Measurements from ENCODE around the gene CPT1B.
"Not testable (repeated sequence)": the region's sequence is repeated elsewhere in the genome, so short reads cannot be mapped to it uniquely, and the experiment has no call there.

Gene CPT1B

DNA sequence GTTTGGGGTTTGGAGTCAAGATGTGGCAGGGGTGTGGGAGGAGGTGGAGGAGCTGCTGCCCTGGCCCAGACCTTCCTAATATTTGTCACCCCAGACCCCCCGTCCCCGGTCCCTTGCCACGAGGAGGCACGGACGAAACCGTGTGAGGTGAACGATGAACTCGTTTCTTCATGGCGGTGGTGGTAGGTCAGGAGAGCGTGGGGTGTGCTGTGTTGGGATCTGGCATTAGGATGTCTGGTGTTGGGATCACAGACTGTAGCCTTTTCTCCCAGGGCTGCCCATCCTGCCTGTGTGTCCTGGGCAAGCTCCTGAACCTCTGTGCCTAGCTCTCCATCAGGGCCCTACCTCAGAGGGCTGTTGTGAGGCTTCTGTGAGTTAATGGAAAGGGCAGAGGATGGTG lies 30.8 kb upstream of the CPT1B start:
- no peak for DNase-seq

DNA sequence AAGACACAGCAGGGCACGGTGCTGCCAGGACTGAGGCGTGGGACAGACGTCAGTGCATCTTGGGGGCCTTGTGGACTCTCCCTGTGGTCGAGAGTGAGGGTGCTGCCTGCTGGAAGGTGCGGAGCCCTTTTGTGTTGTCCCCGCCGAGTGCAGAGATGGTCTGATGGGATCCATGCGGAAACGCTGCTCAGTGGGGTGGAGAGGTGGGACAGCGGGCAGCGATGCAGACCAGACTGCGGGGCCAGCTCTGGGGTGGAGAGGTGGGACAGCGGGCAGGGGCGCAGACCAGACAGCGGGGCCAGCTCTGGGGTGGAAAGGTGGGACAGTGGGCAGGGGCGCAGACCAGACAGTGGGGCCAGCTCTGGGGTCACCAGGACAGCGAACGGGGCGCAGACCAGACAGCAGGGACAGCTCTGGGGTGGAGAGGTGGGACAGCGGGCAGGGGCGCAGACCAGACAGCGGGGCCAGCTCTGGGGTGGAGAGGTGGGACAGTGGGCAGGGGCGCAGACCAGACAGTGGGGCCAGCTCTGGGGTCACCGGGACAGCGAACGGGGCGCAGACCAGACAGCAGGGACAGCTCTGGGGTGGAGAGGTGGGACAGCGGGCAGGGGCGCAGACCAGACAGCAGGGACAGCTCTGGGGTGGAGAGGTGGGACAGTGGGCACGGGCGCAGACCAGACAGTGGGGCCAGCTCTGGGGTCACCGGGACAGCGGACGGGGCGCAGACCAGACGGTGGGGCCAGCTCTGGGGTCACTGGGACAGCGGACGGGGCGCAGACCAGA lies 30.0 kb upstream of the CPT1B start:
- not testable (repeated sequence) for DNase-seq

GRCh38 chr22:50607659-50608020 lies 29.4 kb upstream of the CPT1B start:
- DNase-seq, result no peak

DNA sequence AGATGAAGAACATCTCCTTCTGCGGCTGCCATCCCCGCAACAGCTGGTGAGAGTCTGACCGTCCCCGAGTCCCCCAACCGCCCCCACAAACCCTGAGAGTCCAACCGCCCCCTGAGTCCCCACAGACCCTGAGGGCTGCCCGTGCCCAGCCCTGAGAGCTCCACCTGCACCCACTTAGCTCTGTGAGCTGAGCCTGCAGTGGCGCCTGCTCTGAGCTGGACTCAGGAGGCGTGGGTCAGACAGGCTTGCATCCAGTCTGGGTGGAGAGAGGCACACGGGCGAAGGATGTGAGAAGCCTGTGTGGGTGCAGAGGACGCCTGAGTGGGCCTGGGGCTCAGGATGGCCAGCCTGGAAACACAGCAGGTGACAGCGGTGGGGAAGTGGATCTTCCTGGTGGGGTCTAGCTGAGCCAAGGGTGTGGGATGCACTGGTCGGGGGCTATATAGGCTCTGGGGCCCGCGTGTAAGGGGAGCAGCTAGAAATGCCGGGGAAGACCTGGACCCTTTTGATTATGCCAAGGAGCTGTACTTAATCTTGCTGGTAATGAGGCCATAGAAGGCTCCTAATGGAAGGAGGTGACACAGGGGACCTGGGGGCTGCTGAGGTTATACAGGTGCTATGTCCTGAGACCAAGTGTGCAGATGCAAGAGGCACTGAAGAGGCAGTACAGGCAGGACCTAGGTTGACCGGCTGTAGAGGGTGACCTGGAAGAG lies 28.9 kb upstream of the CPT1B start:
- no peak for DNase-seq

- no peak for DNase-seq
Observed at GRCh38 chr22:50606165-50606945, 28.1 kb upstream of the CPT1B start.

DNA sequence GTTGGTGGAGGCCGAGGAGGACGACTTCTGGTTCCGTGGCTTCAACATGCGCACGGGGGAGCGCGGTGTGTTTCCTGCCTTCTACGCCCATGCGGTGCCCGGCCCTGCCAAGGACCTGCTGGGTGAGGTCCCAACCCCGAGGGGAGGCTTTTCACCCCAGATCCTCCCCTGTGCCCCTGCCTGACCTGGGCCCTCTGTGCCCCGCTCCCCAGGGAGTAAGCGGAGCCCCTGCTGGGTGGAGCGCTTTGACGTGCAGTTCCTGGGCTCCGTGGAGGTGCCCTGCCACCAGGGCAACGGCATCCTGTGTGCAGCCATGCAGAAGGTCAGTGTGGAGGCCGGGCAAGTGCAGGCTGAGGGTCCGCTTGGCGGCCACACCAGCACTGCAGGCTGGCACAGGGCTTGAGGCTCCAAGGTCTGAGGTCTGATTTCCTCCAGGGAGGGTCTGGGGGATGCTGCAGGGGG lies 27.4 kb upstream of the CPT1B start:
- no peak for DNase-seq

DNA sequence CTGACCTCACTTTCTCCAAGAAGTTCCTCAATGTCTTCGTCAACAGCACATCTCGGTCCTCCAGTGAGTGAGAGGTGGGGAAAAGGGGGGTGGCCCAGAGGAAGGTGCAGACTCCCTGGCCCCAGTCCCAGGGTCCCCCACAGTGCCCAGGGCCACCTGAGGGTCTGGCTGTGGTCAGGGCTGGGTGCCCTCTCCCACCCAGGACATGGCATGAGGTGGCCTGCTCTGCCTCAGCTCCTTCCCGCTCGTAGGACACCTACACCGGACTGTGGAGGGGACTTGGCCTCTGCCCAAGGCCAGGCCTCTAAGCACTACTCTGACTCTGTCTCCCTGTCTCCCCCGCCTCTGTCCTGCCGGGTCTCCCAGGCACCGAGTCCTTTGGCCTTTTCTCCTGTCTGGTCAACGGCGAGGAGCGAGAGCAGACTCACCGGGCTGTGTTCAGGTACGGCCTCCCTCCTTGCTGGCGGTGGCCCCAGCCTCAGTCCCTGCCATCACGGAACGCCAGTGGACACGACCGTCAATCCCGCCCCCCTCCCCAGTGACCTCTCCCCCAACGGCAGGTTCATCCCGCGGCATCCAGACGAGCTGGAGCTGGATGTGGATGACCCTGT lies 26.9 kb upstream of the CPT1B start:
- DNase-seq, result no peak

- no peak for DNase-seq
Observed at GRCh38 chr22:50604256-50605001, 26.2 kb upstream of the CPT1B start.

DNA sequence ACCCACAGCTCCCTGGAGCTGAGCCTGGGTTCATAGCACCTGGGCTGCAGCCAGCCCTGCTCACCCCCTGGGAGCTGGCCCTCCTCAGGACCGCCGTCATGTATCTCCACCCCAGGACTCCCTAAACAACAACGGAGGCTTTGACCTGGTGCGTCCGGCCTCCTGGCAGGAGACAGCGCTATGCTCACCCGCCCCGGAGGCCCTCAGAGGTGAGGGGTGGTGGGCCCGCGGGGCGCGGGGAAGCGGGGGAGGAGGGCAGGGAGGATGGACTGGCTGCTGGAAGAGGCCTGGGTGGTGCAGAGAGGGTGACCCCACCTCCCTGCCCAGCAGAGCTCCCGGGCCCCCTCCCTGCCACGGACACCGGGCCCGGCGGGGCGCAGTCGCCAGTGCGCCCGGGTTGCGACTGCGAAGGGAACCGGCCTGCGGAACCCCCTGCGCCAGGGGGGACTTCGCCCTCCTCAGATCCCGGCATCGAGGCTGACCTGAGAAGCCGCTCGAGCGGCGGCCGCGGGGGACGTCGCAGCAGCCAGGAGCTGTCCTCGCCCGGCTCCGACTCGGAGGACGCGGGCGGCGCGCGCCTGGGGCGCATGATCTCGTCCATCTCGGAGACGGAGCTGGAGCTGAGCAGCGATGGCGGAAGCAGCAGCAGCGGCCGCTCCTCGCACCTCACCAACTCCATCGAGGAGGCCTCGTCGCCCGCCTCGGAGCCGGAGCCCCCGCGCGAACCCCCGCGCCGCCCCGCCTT lies 25.5 kb upstream of the CPT1B start:
- DNase-seq, result no peak

GRCh38 chr22:50602338-50602700 lies 24.1 kb upstream of the CPT1B start:
- DNase-seq, result no peak

GRCh38 chr22:50601669-50602337 lies 23.6 kb upstream of the CPT1B start:
- DNase-seq, result no peak

GRCh38 chr22:50600967-50601668 lies 22.9 kb upstream of the CPT1B start:
- DNase-seq, result no peak

- DNase-seq, result no peak
Observed at GRCh38 chr22:50600538-50600937, 22.3 kb upstream of the CPT1B start, which contains the start of gene MAPK8IP2. TSS of gene MAPK8IP2 (plus strand) at chr22:50600793. CDS start at chr22:50600819, 26 bp downstream.

GRCh38 chr22:50599816-50600455 lies 21.7 kb upstream of the CPT1B start:
- no peak for DNase-seq

DNA sequence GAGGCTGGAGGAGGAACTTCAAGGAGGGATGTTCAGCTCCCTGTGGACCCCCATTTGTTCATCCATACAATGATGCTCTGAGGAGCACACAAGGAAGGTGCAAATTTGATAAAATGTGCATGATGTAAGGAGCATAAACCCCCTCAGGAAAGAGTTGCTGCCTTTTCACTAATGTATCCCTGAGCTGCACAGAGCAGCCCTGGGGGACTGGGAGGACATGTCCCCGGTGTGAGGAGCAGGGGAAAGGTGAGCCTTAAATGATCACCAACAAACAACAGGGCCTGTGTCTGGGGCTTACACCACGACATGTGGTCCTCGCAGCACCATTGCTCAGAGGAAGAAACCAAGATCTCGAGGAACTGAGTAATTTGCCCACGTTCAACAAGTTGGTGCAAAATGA lies 18.9 kb upstream of the CPT1B start:
- no peak for DNase-seq

DNA sequence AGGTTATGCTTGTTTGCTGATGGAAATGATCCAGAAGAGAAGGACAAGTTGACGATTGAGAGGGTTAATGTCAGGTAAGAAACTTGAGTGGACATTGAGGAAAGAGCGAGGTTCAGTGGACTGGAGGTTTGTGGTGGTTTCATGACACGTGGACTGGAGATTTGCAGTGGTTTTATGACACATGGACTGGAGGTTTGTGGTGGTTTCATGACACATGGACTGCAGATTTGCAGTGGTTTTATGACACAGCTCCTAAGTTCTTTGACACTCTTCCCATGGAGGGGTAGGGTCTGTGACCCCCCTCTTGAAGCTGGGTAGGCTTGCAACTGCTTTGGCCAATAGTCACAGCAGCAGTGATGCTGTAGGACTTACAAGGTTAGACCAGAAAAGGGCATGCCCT lies 17.0 kb upstream of the CPT1B start:
- DNase-seq, result no peak

- no peak for DNase-seq
Observed at GRCh38 chr22:50587407-50587806, 9.2 kb upstream of the CPT1B start.

GRCh38 chr22:50586416-50586815 lies 8.2 kb upstream of the CPT1B start:
- no peak for DNase-seq

DNA sequence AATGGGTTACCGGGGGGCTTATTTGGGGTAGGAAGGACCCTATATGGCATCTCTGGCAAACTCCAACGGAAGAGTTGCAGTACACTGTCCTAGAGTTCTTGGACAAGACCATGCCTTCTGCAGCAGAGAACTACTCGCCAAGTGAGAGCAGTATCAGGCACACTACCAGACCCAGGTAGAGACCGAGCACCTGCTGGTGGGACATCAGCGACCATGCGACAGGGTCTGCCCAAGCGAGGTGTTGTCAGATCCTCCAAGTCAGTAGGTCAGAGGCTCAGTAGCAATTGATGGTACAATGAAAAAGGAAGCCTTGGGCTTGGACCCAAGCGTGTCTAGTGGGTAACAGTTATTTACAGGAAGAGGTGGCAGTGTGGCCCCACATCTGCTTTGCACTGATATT lies 7.6 kb upstream of the CPT1B start:
- no peak for DNase-seq

GRCh38 chr22:50585238-50585637 lies 7.0 kb upstream of the CPT1B start:
- no peak for DNase-seq

Measured in DMS79 treated with DMSO at 0.1 percent for 48 hours (cell line).